Karpas-422 (cell line): ENCODE data around the gene PDE4DIP. TPM values are rescaled to one million over a fixed set of nuclear protein-coding genes. Genes with fewer than 3 reads are reported as not detected.
"Not testable (repeated sequence)": the region's sequence is repeated elsewhere in the genome, so short reads cannot be mapped to it uniquely, and the experiment has no call there.

Experiments used
- DNase-seq: peaks from one replicate; pipeline ENCODE4 v3.0.0-alpha.2; 2015
- H2AFZ ChIP-seq: fragments of 200-600 bp; sonication (generic); 2 replicates; pipeline ENCODE4 v1.6.1; 2014; ENCODE audit warnings: antibody characterized with exemption, low read length, mixed read lengths
- H3K27ac ChIP-seq: fragments of 200-600 bp; sonication (generic); 2 replicates; pipeline ENCODE4 v1.5.1; 2014; ENCODE audit warnings: mild to moderate bottlenecking, low read length, moderate library complexity
- H3K27me3 ChIP-seq: fragments of 200-600 bp; sonication (generic); 2 replicates; pipeline ENCODE4 v1.6.1; 2014; ENCODE audit warnings: low read length, mixed read lengths
- H3K36me3 ChIP-seq: fragments of 200-600 bp; sonication (generic); 2 replicates; pipeline ENCODE4 v1.6.1; 2014; ENCODE audit warnings: low read length, mixed read lengths; ENCODE audit not compliant: insufficient read depth
- H3K4me1 ChIP-seq: fragments of 200-600 bp; sonication (generic); 2 replicates; pipeline ENCODE4 v1.6.1; 2014; ENCODE audit warnings: mild to moderate bottlenecking, low read length, mixed read lengths
- H3K4me2 ChIP-seq: fragments of 200-600 bp; sonication (generic); 2 replicates; pipeline ENCODE4 v1.6.1; 2014; ENCODE audit warnings: low read length, low read depth, mild to moderate bottlenecking; ENCODE audit not compliant: poor library complexity, severe bottlenecking
- H3K4me3 ChIP-seq: fragments of 200-600 bp; sonication (generic); 2 replicates; pipeline ENCODE4 v1.5.1; 2014; ENCODE audit warnings: mild to moderate bottlenecking, antibody characterized with exemption, low read length, mixed read lengths
- H3K79me2 ChIP-seq: fragments of 200-600 bp; sonication (generic); 2 replicates; pipeline ENCODE4 v1.6.1; 2014; ENCODE audit warnings: mild to moderate bottlenecking, low read length, mixed read lengths
- H3K9ac ChIP-seq: fragments of 200-600 bp; sonication (generic); 2 replicates; pipeline ENCODE4 v1.6.0; 2014; ENCODE audit warnings: low read length
- H3K9me2 ChIP-seq: fragments of 200-600 bp; sonication (generic), shearing (Covaris generic); replicated peaks from 2 replicates; pipeline ENCODE4 v1.6.0; 2014; ENCODE audit warnings: mild to moderate bottlenecking, low read length, moderate library complexity; ENCODE audit not compliant: insufficient read depth
- H3K9me3 ChIP-seq: fragments of 300-700, 200-600 bp; sonication (generic); 2 replicates; pipeline ENCODE4 v1.6.1; 2014; ENCODE audit warnings: low read length, mixed read lengths
- H4K20me1 ChIP-seq: fragments of 200-600 bp; sonication (generic); 2 replicates; pipeline ENCODE4 v1.6.1; 2014; ENCODE audit warnings: mild to moderate bottlenecking, antibody characterized with exemption, low read length, low read depth; ENCODE audit not compliant: insufficient read depth
- total RNA-seq: library from RNA; depleted of rRNA; stranded (reverse); fragments of >200 nt; shearing (Covaris generic); gene quantifications from 2 replicates; pipeline ENCODE4 v1.2.3, GENCODE V29; 2014; ENCODE audit warnings: low replicate concordance; rRNA removed

PDE4DIP gene
- total RNA-seq = 4.4 and 15.6 TPM in 2 replicates

DNA sequence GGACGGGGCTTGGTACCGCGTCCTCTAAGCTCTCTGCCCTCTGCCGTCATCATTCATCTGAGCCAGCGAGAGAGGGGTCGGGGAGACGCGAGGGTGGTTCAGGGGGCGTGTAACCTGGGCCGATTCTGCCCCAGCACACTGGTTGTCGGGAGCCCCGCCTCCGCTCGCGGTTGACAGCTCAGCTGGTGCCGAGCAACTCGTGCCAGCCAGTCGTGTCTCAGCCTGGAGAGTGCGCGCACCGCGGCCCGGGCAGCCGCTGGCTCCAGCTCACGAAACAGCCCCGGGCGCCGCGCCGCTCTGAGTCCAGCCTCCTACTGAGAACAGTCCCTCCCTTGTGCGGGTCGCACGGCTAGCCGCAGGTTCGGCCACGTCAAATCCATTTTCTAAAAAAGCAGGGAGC lies at the start of gene PDE4DIP:
Gene PDE4DIP (plus strand): TSS at position 209 of the 400 bp plus-strand sequence. CDS start 347 bp downstream, outside the sequence.
- H3K27ac ChIP-seq, H3K4me3 ChIP-seq, H3K36me3 ChIP-seq, H2AFZ ChIP-seq, DNase-seq, H3K9ac ChIP-seq, H4K20me1 ChIP-seq, H3K4me2 ChIP-seq, H3K9me3 ChIP-seq, H3K79me2 ChIP-seq, H3K9me2 ChIP-seq, H3K27me3 ChIP-seq, H3K4me1 ChIP-seq: not testable (repeated sequence)

DNA sequence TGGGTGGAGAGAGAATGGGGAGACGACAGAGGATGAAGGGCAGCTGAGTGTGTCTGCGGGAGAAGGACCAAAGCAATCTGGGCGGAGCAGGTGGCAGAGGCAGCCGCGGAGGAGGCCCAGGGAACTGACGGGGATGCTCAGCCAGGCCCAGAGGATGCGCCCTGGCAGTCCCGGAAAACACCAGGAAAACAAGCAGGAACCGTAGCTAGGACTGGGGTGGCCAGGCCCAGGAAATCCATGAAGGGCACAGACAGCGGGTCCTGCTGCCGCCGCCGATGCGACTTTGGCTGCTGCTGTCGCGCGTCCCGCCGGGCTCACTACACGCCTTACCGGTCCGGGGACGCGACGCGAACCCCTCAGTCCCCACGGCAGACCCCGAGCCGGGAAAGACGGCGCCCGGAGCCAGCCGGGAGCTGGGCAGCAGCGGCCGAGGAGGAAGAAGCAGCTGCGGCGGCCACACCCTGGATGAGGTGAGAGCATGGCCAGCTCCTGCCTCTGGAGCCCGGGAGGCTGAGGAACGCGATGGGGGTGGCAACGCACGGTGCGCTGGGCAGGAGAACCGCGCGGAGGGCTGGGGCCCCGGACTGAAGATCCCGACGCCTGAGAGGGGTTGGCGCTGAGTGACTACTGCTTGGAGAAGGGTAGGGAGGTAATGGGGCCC lies 35.8 kb upstream of the PDE4DIP start:
- not testable (repeated sequence) for H3K4me1 ChIP-seq, H3K9ac ChIP-seq, H3K9me2 ChIP-seq, H2AFZ ChIP-seq, H3K4me2 ChIP-seq, H4K20me1 ChIP-seq, H3K4me3 ChIP-seq, H3K9me3 ChIP-seq, H3K27me3 ChIP-seq, H3K79me2 ChIP-seq, DNase-seq, H3K36me3 ChIP-seq, H3K27ac ChIP-seq

GRCh38 chr1:148808929-148809283 lies 35.3 kb upstream of the PDE4DIP start:
- not testable (repeated sequence) for H3K9me2 ChIP-seq, H3K9me3 ChIP-seq, H3K4me2 ChIP-seq, H4K20me1 ChIP-seq, H3K27me3 ChIP-seq, H3K4me1 ChIP-seq, H2AFZ ChIP-seq, DNase-seq, H3K27ac ChIP-seq, H3K9ac ChIP-seq, H3K36me3 ChIP-seq, H3K79me2 ChIP-seq, H3K4me3 ChIP-seq

GRCh38 chr1:148822180-148822579 lies 22.0 kb upstream of the PDE4DIP start:
- not testable (repeated sequence) for H3K4me1 ChIP-seq, H4K20me1 ChIP-seq, DNase-seq, H3K36me3 ChIP-seq, H3K27me3 ChIP-seq, H2AFZ ChIP-seq, H3K9ac ChIP-seq, H3K4me3 ChIP-seq, H3K4me2 ChIP-seq, H3K9me3 ChIP-seq, H3K27ac ChIP-seq, H3K9me2 ChIP-seq, H3K79me2 ChIP-seq

DNA sequence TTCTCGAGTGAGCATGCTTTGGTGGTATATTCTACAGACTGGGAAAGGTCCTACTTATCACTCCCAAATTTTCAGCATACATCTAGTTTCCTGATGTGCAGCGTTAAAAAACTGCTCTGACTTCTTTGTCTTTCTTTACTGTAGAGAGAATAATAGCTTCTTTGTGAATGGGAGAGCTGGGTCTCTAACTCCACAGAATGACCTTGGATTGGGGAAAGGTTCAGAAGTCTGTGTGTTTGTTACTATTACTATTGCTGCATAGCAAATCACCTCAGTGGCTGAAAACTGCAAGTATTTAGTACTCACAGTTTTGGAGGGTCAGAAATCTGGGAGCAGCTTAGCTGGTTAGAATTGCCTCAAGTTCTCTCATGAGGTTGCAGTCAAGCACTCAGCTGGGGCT lies 20.4 kb upstream of the PDE4DIP start:
- not testable (repeated sequence) for DNase-seq, H4K20me1 ChIP-seq, H3K4me3 ChIP-seq, H3K27me3 ChIP-seq, H3K4me2 ChIP-seq, H3K36me3 ChIP-seq, H3K9ac ChIP-seq, H3K9me2 ChIP-seq, H3K4me1 ChIP-seq, H3K79me2 ChIP-seq, H3K27ac ChIP-seq, H2AFZ ChIP-seq, H3K9me3 ChIP-seq

GRCh38 chr1:148825029-148825428 lies 19.2 kb upstream of the PDE4DIP start:
- H3K9ac ChIP-seq, H3K4me2 ChIP-seq, DNase-seq, H3K9me2 ChIP-seq, H3K36me3 ChIP-seq, H3K4me3 ChIP-seq, H3K79me2 ChIP-seq, H2AFZ ChIP-seq, H3K27me3 ChIP-seq, H3K4me1 ChIP-seq, H3K27ac ChIP-seq, H4K20me1 ChIP-seq, H3K9me3 ChIP-seq: not testable (repeated sequence)

DNA sequence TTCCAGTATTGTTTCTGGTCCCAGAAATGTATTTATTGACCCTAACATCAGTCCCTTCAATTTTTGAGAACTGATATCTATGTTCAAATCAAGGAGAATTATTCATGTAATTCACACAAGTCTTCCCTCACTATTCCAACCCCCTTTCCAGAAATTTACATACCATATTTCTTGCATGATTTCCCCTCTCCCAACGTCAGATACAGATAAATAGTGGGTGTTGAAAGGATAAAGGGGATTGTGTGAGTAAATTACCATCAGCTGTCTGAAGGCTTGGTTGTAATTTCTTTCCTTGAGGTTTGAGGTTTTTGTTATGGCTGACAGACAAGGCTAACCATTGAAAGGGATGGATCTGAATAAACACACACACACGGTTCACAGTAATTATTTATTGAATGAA lies 15.7 kb upstream of the PDE4DIP start:
- not testable (repeated sequence) for H3K4me1 ChIP-seq, H2AFZ ChIP-seq, H4K20me1 ChIP-seq, H3K9me3 ChIP-seq, H3K9ac ChIP-seq, H3K27ac ChIP-seq, H3K79me2 ChIP-seq, H3K9me2 ChIP-seq, H3K4me2 ChIP-seq, H3K36me3 ChIP-seq, DNase-seq, H3K4me3 ChIP-seq, H3K27me3 ChIP-seq

- H3K79me2 ChIP-seq, H3K27me3 ChIP-seq: not testable (repeated sequence)
Observed at GRCh38 chr1:148828962-148829361, 15.3 kb upstream of the PDE4DIP start.

DNA sequence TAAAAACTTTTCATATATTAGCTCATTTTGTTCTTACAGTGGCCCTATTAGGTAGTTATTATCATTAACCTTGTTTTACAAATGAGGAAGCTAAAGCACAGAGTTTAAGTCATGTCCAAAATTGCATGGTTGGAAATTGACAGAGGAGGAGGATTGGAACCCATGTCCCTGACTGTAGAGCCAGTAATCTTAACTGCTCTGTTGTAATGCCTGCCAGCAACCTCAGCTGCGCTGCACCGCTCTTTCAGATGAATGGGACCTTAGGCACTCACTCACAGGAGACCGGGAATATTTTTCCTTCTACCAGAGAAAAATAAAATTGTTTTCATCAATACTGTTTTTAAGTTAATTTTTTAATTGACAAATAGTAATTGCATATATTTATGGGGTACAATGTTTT lies 14.9 kb upstream of the PDE4DIP start:
- H3K27ac ChIP-seq, H3K79me2 ChIP-seq, H4K20me1 ChIP-seq, H3K4me1 ChIP-seq, H3K4me3 ChIP-seq, H3K4me2 ChIP-seq, H3K9me2 ChIP-seq, H3K27me3 ChIP-seq, DNase-seq, H3K36me3 ChIP-seq, H2AFZ ChIP-seq, H3K9me3 ChIP-seq, H3K9ac ChIP-seq: not testable (repeated sequence)

More at GRCh38 chr1:148828962-148829361, 15.3 kb upstream of the PDE4DIP start:
- H3K27ac ChIP-seq, H4K20me1 ChIP-seq, H3K36me3 ChIP-seq, DNase-seq, H3K4me3 ChIP-seq, H3K4me2 ChIP-seq, H3K9me3 ChIP-seq, H3K4me1 ChIP-seq, H3K9me2 ChIP-seq, H3K9ac ChIP-seq, H2AFZ ChIP-seq: not testable (repeated sequence)
